Nephron progenitor cell (in vitro differentiated cells): ENCODE measurements around the gene ADGRA1.

ENCODE experiments used
- DNase-seq: peaks from one replicate; pipeline ENCODE4 v3.0.0; 2021
- H3K27ac Mint-ChIP-seq: 2 replicates; pipeline ENCODE4 v1.8.0; 2021; ENCODE audit warnings: mild to moderate bottlenecking, moderate library complexity, mixed read lengths
- H3K27me3 Mint-ChIP-seq: 2 replicates; pipeline ENCODE4 v1.8.0; 2021; ENCODE audit warnings: mild to moderate bottlenecking, low read depth, mixed read lengths; ENCODE audit not compliant: poor library complexity
- H3K36me3 Mint-ChIP-seq: 2 replicates; pipeline ENCODE4 v1.8.0; 2021; ENCODE audit warnings: low read depth, mixed read lengths
- H3K4me1 Mint-ChIP-seq: 2 replicates; pipeline ENCODE4 v1.8.0; 2021; ENCODE audit warnings: mixed read lengths
- H3K4me3 Mint-ChIP-seq: 2 replicates; pipeline ENCODE4 v1.8.0; 2021; ENCODE audit warnings: mild to moderate bottlenecking, moderate library complexity, mixed read lengths
- H3K9me3 Mint-ChIP-seq: 2 replicates; pipeline ENCODE4 v1.8.0; 2021; ENCODE audit warnings: mild to moderate bottlenecking, moderate library complexity, mixed read lengths
- CTCF ChIP-seq: fragments of 200-600 bp; sonication (generic); IDR thresholded peaks from 2 replicates; pipeline ENCODE4 v1.5.0; 2021; ENCODE audit warnings: antibody characterized with exemption

ADGRA1 gene

GRCh38 chr10:133159950-133160825, 72.5 kb downstream of the ADGRA1 start, which contains the start of gene KNDC1:
Gene KNDC1 (plus strand): TSS chr10:133160219. CDS start chr10:133160468, 249 bp downstream.
- Mint-ChIP-seq H3K27ac (no peak within 1 kb of the TSS), H3K36me3 (no peaks in the 10 kb centered on the region), H3K9me3 (peaks cover 2% of the 10 kb centered on the region), H3K27me3 (peaks cover 24% of the 10 kb centered on the region), H3K4me1 (peaks cover 16% of the 10 kb centered on the region), H3K4me3 (peak within 1 kb of the TSS; percentile 79)
- peak; percentile 75 for DNase-seq
- no peak for TF ChIP-seq CTCF

- no peak for TF ChIP-seq CTCF
- H3K4me3 Mint-ChIP-seq, result peak overlapping the region; percentile 79
- no peaks in the 10 kb centered on the region for H3K9me3 Mint-ChIP-seq
- no peaks in the 10 kb centered on the region for H3K36me3 Mint-ChIP-seq
- DNase-seq, result no peak
- H3K27me3 Mint-ChIP-seq, result peaks cover 22% of the 10 kb centered on the region
- H3K27ac Mint-ChIP-seq, result no peak overlapping the region
- H3K4me1 Mint-ChIP-seq, result peaks cover 16% of the 10 kb centered on the region
Measured at GRCh38 chr10:133160826-133161471, 73.2 kb downstream of the ADGRA1 start.

- Mint-ChIP-seq H3K36me3 (peaks cover 5% of the 10 kb centered on the region), H3K27me3 (peaks cover 22% of the 10 kb centered on the region), H3K4me3 (peak overlapping the region; percentile 79), H3K9me3 (no peaks in the 10 kb centered on the region), H3K4me1 (peaks cover 20% of the 10 kb centered on the region), H3K27ac (no peak overlapping the region)
- peak; percentile 39 for DNase-seq
- TF ChIP-seq CTCF, result no peak
Measured at GRCh38 chr10:133161486-133162109, 73.9 kb downstream of the ADGRA1 start.

- H3K36me3 Mint-ChIP-seq, result peaks cover 6% of the 10 kb centered on the region
- H3K27me3 Mint-ChIP-seq, result peaks cover 20% of the 10 kb centered on the region
- H3K9me3 Mint-ChIP-seq, result no peaks in the 10 kb centered on the region
- DNase-seq, result no peak
- peaks cover 19% of the 10 kb centered on the region for H3K4me1 Mint-ChIP-seq
- H3K4me3 Mint-ChIP-seq, result peak overlapping the region; percentile 20
- no peak for TF ChIP-seq CTCF
- no peak overlapping the region for H3K27ac Mint-ChIP-seq
Measured at GRCh38 chr10:133162178-133162909, 74.6 kb downstream of the ADGRA1 start.

- Mint-ChIP-seq H3K4me3 (no peak overlapping the region), H3K36me3 (peaks cover 6% of the 10 kb centered on the region), H3K4me1 (peaks cover 17% of the 10 kb centered on the region), H3K27me3 (peaks cover 15% of the 10 kb centered on the region), H3K9me3 (no peaks in the 10 kb centered on the region), H3K27ac (no peak overlapping the region)
- TF ChIP-seq CTCF, result no peak
- DNase-seq, result no peak
Measured at GRCh38 chr10:133162910-133163856, 75.5 kb downstream of the ADGRA1 start.
